ENCODE results near the gene MYRIP.
"Not testable (repeated sequence)": the region's sequence is repeated elsewhere in the genome, so short reads cannot be mapped to it uniquely, and the experiment has no call there.

The MYRIP gene

GRCh38 chr3:40077828-40078492 lies 268.6 kb downstream of the MYRIP start:
- not testable (repeated sequence) for H3K36me3 Mint-ChIP-seq (ENCODE audit: insufficient read depth); DNase-seq; H3K9me3 Mint-ChIP-seq; ATAC-seq (replicated peaks); H3K4me3 Mint-ChIP-seq; H3K4me1 Mint-ChIP-seq (ENCODE audit: low read depth in 2 of 2); H3K27ac Mint-ChIP-seq
- H3K27me3 Mint-ChIP-seq, result peaks cover 12 to 23% of the 10 kb centered on the region in 2 donors

GRCh38 chr3:40078590-40078989 lies 269.2 kb downstream of the MYRIP start:
- DNase-seq (no peak), ATAC-seq (replicated peaks) (no peak)
- peaks cover 12 to 17% of the 10 kb centered on the region in 2 donors for H3K27me3 Mint-ChIP-seq
- no peak overlapping the region for H3K4me3 Mint-ChIP-seq
- H3K4me1 Mint-ChIP-seq (ENCODE audit: low read depth in 2 of 2), result no peaks in the 10 kb centered on the region
- H3K27ac Mint-ChIP-seq, result no peak overlapping the region
- peaks cover 0 to 3% of the 10 kb centered on the region in 2 donors for H3K9me3 Mint-ChIP-seq
- H3K36me3 Mint-ChIP-seq (ENCODE audit: insufficient read depth), result no peaks in the 10 kb centered on the region

GRCh38 chr3:40079203-40079846 lies 269.9 kb downstream of the MYRIP start:
- DNase-seq (no peak), ATAC-seq (replicated peaks) (no peak)
- peaks cover 0 to 3% of the 10 kb centered on the region in 2 donors for H3K9me3 Mint-ChIP-seq
- no peaks in the 10 kb centered on the region for H3K4me1 Mint-ChIP-seq (ENCODE audit: low read depth in 2 of 2)
- no peaks in the 10 kb centered on the region for H3K36me3 Mint-ChIP-seq (ENCODE audit: insufficient read depth)
- H3K4me3 Mint-ChIP-seq, result no peak overlapping the region
- no peak overlapping the region for H3K27ac Mint-ChIP-seq
- peaks cover 11 to 15% of the 10 kb centered on the region in 2 donors for H3K27me3 Mint-ChIP-seq

GRCh38 chr3:40079847-40080240 lies 270.4 kb downstream of the MYRIP start:
- Mint-ChIP-seq H3K27ac (no peak overlapping the region), H3K4me3 (no peak overlapping the region), H3K27me3 (peaks cover 7 to 15% of the 10 kb centered on the region in 2 donors), H3K9me3 (peaks cover 0 to 3% of the 10 kb centered on the region in 2 donors), H3K4me1 (ENCODE audit: low read depth in 2 of 2) (no peaks in the 10 kb centered on the region), H3K36me3 (ENCODE audit: insufficient read depth) (no peaks in the 10 kb centered on the region)
- no peak for ATAC-seq (replicated peaks)
- no peak for DNase-seq

GRCh38 chr3:40083066-40083465 lies 273.7 kb downstream of the MYRIP start:
- H3K36me3 Mint-ChIP-seq (ENCODE audit: insufficient read depth), result no peaks in the 10 kb centered on the region
- DNase-seq, result no peak
- H3K4me3 Mint-ChIP-seq, result no peak overlapping the region
- ATAC-seq (replicated peaks), result no peak
- H3K27ac Mint-ChIP-seq, result no peak overlapping the region
- no peaks in the 10 kb centered on the region for H3K4me1 Mint-ChIP-seq (ENCODE audit: low read depth in 2 of 2)
- H3K9me3 Mint-ChIP-seq, result peaks cover 0 to 3% of the 10 kb centered on the region in 2 donors
- peaks cover 7 to 15% of the 10 kb centered on the region in 2 donors for H3K27me3 Mint-ChIP-seq

GRCh38 chr3:40084424-40084823 lies 275.0 kb downstream of the MYRIP start:
- ATAC-seq (replicated peaks); H3K4me3 Mint-ChIP-seq; H3K4me1 Mint-ChIP-seq (ENCODE audit: low read depth in 2 of 2); DNase-seq; H3K9me3 Mint-ChIP-seq; H3K27ac Mint-ChIP-seq; H3K36me3 Mint-ChIP-seq (ENCODE audit: insufficient read depth): not testable (repeated sequence)
- peaks cover 7 to 18% of the 10 kb centered on the region in 2 donors for H3K27me3 Mint-ChIP-seq

GRCh38 chr3:40086890-40087883 lies 277.8 kb downstream of the MYRIP start:
- no peak overlapping the region for H3K4me3 Mint-ChIP-seq
- H3K27ac Mint-ChIP-seq, result no peak overlapping the region
- DNase-seq (no peak), ATAC-seq (replicated peaks) (no peak)
- H3K36me3 Mint-ChIP-seq (ENCODE audit: insufficient read depth), result no peaks in the 10 kb centered on the region
- no peaks in the 10 kb centered on the region for H3K4me1 Mint-ChIP-seq (ENCODE audit: low read depth in 2 of 2)
- H3K27me3 Mint-ChIP-seq, result peaks cover 0 to 9% of the 10 kb centered on the region in 2 donors
- H3K9me3 Mint-ChIP-seq, result no peaks in the 10 kb centered on the region

GRCh38 chr3:40088527-40089170 lies 279.2 kb downstream of the MYRIP start:
- no peak for DNase-seq
- Mint-ChIP-seq H3K36me3 (ENCODE audit: insufficient read depth) (no peaks in the 10 kb centered on the region), H3K27ac (no peak overlapping the region), H3K4me3 (no peak overlapping the region), H3K27me3 (peaks cover 0 to 11% of the 10 kb centered on the region in 2 donors), H3K9me3 (no peaks in the 10 kb centered on the region), H3K4me1 (ENCODE audit: low read depth in 2 of 2) (no peaks in the 10 kb centered on the region)
- ATAC-seq (replicated peaks), result no peak

GRCh38 chr3:40096661-40097111 lies 287.3 kb downstream of the MYRIP start:
- H3K4me1 Mint-ChIP-seq (ENCODE audit: low read depth in 2 of 2), result no peaks in the 10 kb centered on the region
- DNase-seq, result no peak
- H3K36me3 Mint-ChIP-seq (ENCODE audit: insufficient read depth), result no peaks in the 10 kb centered on the region
- no peak overlapping the region for H3K4me3 Mint-ChIP-seq
- H3K27ac Mint-ChIP-seq, result no peak overlapping the region
- H3K27me3 Mint-ChIP-seq, result peaks cover 13 to 32% of the 10 kb centered on the region in 2 donors
- peaks cover 0 to 7% of the 10 kb centered on the region in 2 donors for H3K9me3 Mint-ChIP-seq
- no peak for ATAC-seq (replicated peaks)

GRCh38 chr3:40097131-40098117 lies 288.0 kb downstream of the MYRIP start:
- Mint-ChIP-seq H3K27ac (no peak overlapping the region), H3K36me3 (ENCODE audit: insufficient read depth) (no peaks in the 10 kb centered on the region), H3K4me3 (no peak overlapping the region), H3K4me1 (ENCODE audit: low read depth in 2 of 2) (no peaks in the 10 kb centered on the region), H3K9me3 (peaks cover 0 to 8% of the 10 kb centered on the region in 2 donors), H3K27me3 (peaks cover 13 to 32% of the 10 kb centered on the region in 2 donors)
- DNase-seq (no peak), ATAC-seq (replicated peaks) (no peak)

- no peak for ATAC-seq (replicated peaks)
- peaks cover 13 to 32% of the 10 kb centered on the region in 2 donors for H3K27me3 Mint-ChIP-seq
- H3K9me3 Mint-ChIP-seq, result peaks cover 0 to 8% of the 10 kb centered on the region in 2 donors
- no peaks in the 10 kb centered on the region for H3K36me3 Mint-ChIP-seq (ENCODE audit: insufficient read depth)
- no peaks in the 10 kb centered on the region for H3K4me1 Mint-ChIP-seq (ENCODE audit: low read depth in 2 of 2)
- DNase-seq, result no peak
- H3K4me3 Mint-ChIP-seq, result no peak overlapping the region
- no peak overlapping the region for H3K27ac Mint-ChIP-seq
Observed at GRCh38 chr3:40098261-40098759, 288.9 kb downstream of the MYRIP start.

GRCh38 chr3:40099871-40100270 lies 290.5 kb downstream of the MYRIP start:
- Mint-ChIP-seq H3K27ac (no peak overlapping the region), H3K27me3 (peaks cover 6 to 19% of the 10 kb centered on the region in 2 donors)
- no peak for ATAC-seq (replicated peaks)

More at GRCh38 chr3:40099871-40100270, 290.5 kb downstream of the MYRIP start:
- Mint-ChIP-seq H3K36me3 (ENCODE audit: insufficient read depth) (no peaks in the 10 kb centered on the region), H3K4me1 (ENCODE audit: low read depth in 2 of 2) (no peaks in the 10 kb centered on the region), H3K9me3 (peaks cover 0 to 8% of the 10 kb centered on the region in 2 donors), H3K4me3 (no peak overlapping the region)
- DNase-seq, result no peak

Measured in effector memory CD8-positive, alpha-beta T cell (primary cell).